H1 (cell line): ENCODE data around the gene MAN1C1. TPM values are rescaled to one million over a fixed set of nuclear protein-coding genes. Genes with fewer than 3 reads are reported as not detected.

Experiments used
- CTCF ChIA-PET: fragments of 300-600 bp; sonication (Branson Sonifier 250); formaldehyde crosslinking; loops from one replicate; lab custom pipeline; 2021; ENCODE audit not compliant: partially characterized antibody; lab: Charles Lee
- POLR2A ChIA-PET: fragments of 300-600 bp; sonication (Branson Sonifier 250); formaldehyde crosslinking; loops from one replicate; lab custom pipeline; 2021; ENCODE audit warnings: inconsistent platforms; ENCODE audit not compliant: partially characterized antibody; lab: Charles Lee
- DNase-seq, 2 experiments: peaks; one replicate each; pipeline versions ENCODE4 v3.0.0 to v3.0.0-alpha.2; 2010 to 2022; ENCODE audit warnings: low spot score in 2 of 2, low read depth in 1 of 2, mixed read lengths in 1 of 2
- FAIRE-seq: peaks from 2 replicates; lab custom pipeline; 2011; peaks lifted over from hg19 to GRCh38; lab: Jason Lieb, UNC
- H2AFZ ChIP-seq: 2 replicates; pipeline ENCODE4 v1.8.1; 2012; ENCODE audit warnings: low read length, inconsistent platforms
- H2AK5ac ChIP-seq: 2 replicates; pipeline ENCODE4 v1.6.1; 2013; ENCODE audit warnings: low read depth, low read length
- H2BK120ac ChIP-seq: replicated peaks from 2 replicates; pipeline ENCODE3; 2013; ENCODE audit warnings: low read depth, low read length, inconsistent platforms
- H2BK12ac ChIP-seq: 2 replicates; pipeline ENCODE4 v1.6.1; 2013; ENCODE audit warnings: low read depth, low read length
- H2BK15ac ChIP-seq: 2 replicates; pipeline ENCODE4 v1.6.1; 2013; ENCODE audit warnings: low read length
- H2BK20ac ChIP-seq: 2 replicates; pipeline ENCODE4 v1.6.1; 2013; ENCODE audit warnings: low read length
- H2BK5ac ChIP-seq: 2 replicates; pipeline ENCODE4 v1.6.1; 2013; ENCODE audit warnings: low read depth, low read length
- H3K14ac ChIP-seq: 2 replicates; pipeline ENCODE4 v1.6.1; 2013; ENCODE audit warnings: inconsistent platforms; ENCODE audit not compliant: insufficient read length
- H3K18ac ChIP-seq: 2 replicates; pipeline ENCODE4 v1.6.1; 2013; ENCODE audit warnings: low read length; ENCODE audit errors: extremely low read depth
- H3K23ac ChIP-seq: 2 replicates; pipeline ENCODE4 v1.6.1; 2013; ENCODE audit warnings: inconsistent platforms; ENCODE audit not compliant: insufficient read length
- H3K23me2 ChIP-seq: 2 replicates; pipeline ENCODE4 v1.6.1; 2013; ENCODE audit warnings: low read depth, low read length
- H3K27ac ChIP-seq: 2 replicates; pipeline ENCODE4 v1.6.1; 2011; ENCODE audit warnings: low read depth, low read length, inconsistent platforms
- H3K27me3 ChIP-seq, 4 experiments: replicated peaks in 1 of 4; 1 replicate in 1 of 4; 2 replicates in 3 of 4; pipeline versions ENCODE4 v1.6.1 to v1.8.1; 2011 to 2013; ENCODE audit warnings: low read length in 3 of 4, mild to moderate bottlenecking in 3 of 4, inconsistent platforms in 2 of 4, mixed read lengths in 2 of 4, moderate library complexity in 1 of 4; ENCODE audit not compliant: control insufficient read depth in 3 of 4, insufficient read depth in 3 of 4; ENCODE audit errors: extremely low read depth in 1 of 4
- H3K36me3 ChIP-seq, 4 experiments: 2 replicates each; pipeline versions ENCODE4 v1.6.1 to v1.8.1; 2011 to 2013; ENCODE audit warnings: mild to moderate bottlenecking in 4 of 4, low read length in 3 of 4, moderate library complexity in 2 of 4, control low read depth in 1 of 4, inconsistent platforms in 1 of 4; ENCODE audit not compliant: insufficient read depth in 4 of 4, control insufficient read depth in 2 of 4
- H3K4ac ChIP-seq: replicated peaks from 2 replicates; pipeline ENCODE3; 2013; ENCODE audit warnings: low read length, low read depth, mixed read lengths, inconsistent platforms; ENCODE audit not compliant: insufficient read length
- H3K4me1 ChIP-seq, 4 experiments: replicated peaks in 1 of 4; 1 replicate in 1 of 4; 2 replicates in 3 of 4; pipeline versions ENCODE4 v1.6.1 to v1.8.1; 2011 to 2013; ENCODE audit warnings: low read length in 3 of 4, inconsistent platforms in 2 of 4, mixed read lengths in 1 of 4; ENCODE audit not compliant: insufficient read depth in 4 of 4, control insufficient read depth in 3 of 4
- H3K4me2 ChIP-seq, 2 experiments: 2 replicates each; pipeline versions ENCODE4 v1.6.1 to v1.8.1; 2011 to 2013; ENCODE audit warnings: low read depth in 2 of 2, low read length in 2 of 2, control low read depth in 1 of 2, inconsistent platforms in 1 of 2, mild to moderate bottlenecking in 1 of 2; ENCODE audit not compliant: insufficient read depth in 1 of 2
- H3K4me3 ChIP-seq, 4 experiments: fragments of 200-600, 300-600 bp in 1 of 4; sonication (generic), shearing (Covaris generic), sonication (Bioruptor Twin) in 1 of 4; 2 replicates each; pipeline versions ENCODE4 v1.5.1 to v1.8.1; 2011 to 2016; ENCODE audit warnings: low read length in 4 of 4, low read depth in 3 of 4, control low read depth in 2 of 4, inconsistent platforms in 2 of 4, mild to moderate bottlenecking in 2 of 4, mixed read lengths in 1 of 4, moderate library complexity in 1 of 4; ENCODE audit not compliant: insufficient read depth in 2 of 4; ENCODE audit errors: extremely low read depth in 1 of 4
- H3K56ac ChIP-seq: replicated peaks from 2 replicates; pipeline ENCODE3; 2013; ENCODE audit warnings: low read depth, mild to moderate bottlenecking, mixed read lengths, low read length, inconsistent platforms; ENCODE audit not compliant: insufficient read length
- H3K79me1 ChIP-seq: 2 replicates; pipeline ENCODE4 v1.6.1; 2013; ENCODE audit warnings: low read depth, low read length, control low read depth
- H3K79me2 ChIP-seq, 2 experiments: 2 replicates each; pipeline versions ENCODE4 v1.6.1 to v1.8.1; 2012 to 2013; ENCODE audit warnings: low read length in 2 of 2, mild to moderate bottlenecking in 2 of 2, inconsistent platforms in 1 of 2; ENCODE audit not compliant: insufficient read depth in 2 of 2, control insufficient read depth in 1 of 2
- H3K9ac ChIP-seq, 4 experiments: replicated peaks in 1 of 4; 1 replicate in 1 of 4; 2 replicates in 3 of 4; pipeline versions ENCODE4 v1.6.1 to v1.8.1; 2011 to 2013; ENCODE audit warnings: low read depth in 3 of 4, low read length in 3 of 4, control low read depth in 2 of 4, mild to moderate bottlenecking in 2 of 4, moderate library complexity in 2 of 4, inconsistent platforms in 1 of 4; ENCODE audit errors: extremely low read depth in 1 of 4
- H3K9me3 ChIP-seq, 2 experiments: 2 replicates each; pipeline versions ENCODE4 v1.6.1 to v1.8.1; 2012 to 2013; ENCODE audit warnings: mild to moderate bottlenecking in 2 of 2, moderate library complexity in 2 of 2, control low read depth in 1 of 2, inconsistent platforms in 1 of 2, low read depth in 1 of 2, low read length in 1 of 2, mixed read lengths in 1 of 2; ENCODE audit not compliant: insufficient read depth in 2 of 2
- H4K20me1 ChIP-seq, 2 experiments: replicated peaks in 1 of 2; 2 replicates each; pipeline versions ENCODE3 to v1.8.1; 2011 to 2013; ENCODE audit warnings: inconsistent platforms in 2 of 2, low read length in 2 of 2, mild to moderate bottlenecking in 1 of 2; ENCODE audit not compliant: insufficient read depth in 2 of 2, control insufficient read depth in 1 of 2
- H4K5ac ChIP-seq: 2 replicates; pipeline ENCODE4 v1.6.1; 2013; ENCODE audit warnings: low read length, low read depth, mixed read lengths, inconsistent platforms; ENCODE audit not compliant: insufficient read length
- H4K8ac ChIP-seq: 2 replicates; pipeline ENCODE4 v1.8.0; 2013; ENCODE audit warnings: mild to moderate bottlenecking, moderate library complexity, low read length, inconsistent platforms; ENCODE audit not compliant: insufficient read depth; ENCODE audit errors: extremely low read depth
- H4K91ac ChIP-seq: replicated peaks from 2 replicates; pipeline ENCODE3; 2013; ENCODE audit warnings: low read length, mixed read lengths, inconsistent platforms; ENCODE audit not compliant: insufficient read length
- BRCA1 ChIP-seq: IDR thresholded peaks from 2 replicates; pipeline ENCODE4 v1.6.1; 2012; ENCODE audit warnings: low read depth, low read length, improper control_type of control experiment
- CBX8 ChIP-seq: fragments of 300-800, 300-1000 bp; sonication (generic); IDR thresholded peaks from 2 replicates; pipeline ENCODE4 v1.7.1; 2016; ENCODE audit warnings: low read depth, low read length, borderline replicate concordance
- EGR1 ChIP-seq: IDR thresholded peaks from 2 replicates; pipeline ENCODE4 v1.6.1; 2011; ENCODE audit warnings: low read depth, low read length, borderline replicate concordance
- EP300 ChIP-seq, 2 experiments: IDR thresholded peaks; 1 replicate in 1 of 2; 2 replicates in 1 of 2; pipeline ENCODE4 v1.6.1; 2011 to 2012; ENCODE audit warnings: low read depth in 2 of 2, low read length in 2 of 2, mild to moderate bottlenecking in 2 of 2, borderline replicate concordance in 1 of 2, inconsistent platforms in 1 of 2, moderate library complexity in 1 of 2
- KDM5A ChIP-seq: fragments of 200-600 bp; IDR thresholded peaks from 2 replicates; pipeline ENCODE4 v1.7.1; 2012; ENCODE audit warnings: mild to moderate bottlenecking, low read length, inconsistent platforms, mixed read lengths
- PHF8 ChIP-seq: fragments of 200-600 bp; sonication (generic); conservative IDR thresholded peaks from 2 replicates; pipeline ENCODE4 v1.7.1; 2012; ENCODE audit warnings: low read depth, mild to moderate bottlenecking, inconsistent platforms, low read length, moderate library complexity
- SIRT6 ChIP-seq: IDR thresholded peaks from one replicate; pipeline ENCODE4 v1.7.1; 2012; ENCODE audit warnings: low read length, inconsistent platforms
- SRF ChIP-seq: IDR thresholded peaks from 2 replicates; pipeline ENCODE4 v1.6.1; 2011; ENCODE audit warnings: mild to moderate bottlenecking, low read depth, low read length, moderate library complexity
- TBP ChIP-seq: IDR thresholded peaks from 2 replicates; pipeline ENCODE4 v1.6.1; 2011; ENCODE audit warnings: low read depth, low read length, improper control_type of control experiment
- TCF12 ChIP-seq: IDR thresholded peaks from 2 replicates; pipeline ENCODE4 v1.6.1; 2011; ENCODE audit warnings: low read depth, mild to moderate bottlenecking, low read length
- USF2 ChIP-seq: IDR thresholded peaks from 2 replicates; pipeline ENCODE4 v1.6.1; 2011; ENCODE audit warnings: low read length, improper control_type of control experiment
- WGBS, 2 experiments: shearing (Covaris generic) in 1 of 2; methylation state at CpG; one replicate each; pipeline versions ENCODE4 v1.1.6 to v1.1.7; 2013 to 2015; ENCODE audit warnings: low lambda C conversion rate in 2 of 2, mixed read lengths in 2 of 2, inconsistent platforms in 1 of 2, low coverage in 1 of 2, missing lambda C conversion rate in 1 of 2; ENCODE audit not compliant: insufficient replicate concordance in 2 of 2, insufficient coverage in 1 of 2, insufficient read length in 1 of 2; ENCODE audit errors: extremely low coverage in 1 of 2, missing lambda C conversion rate in 1 of 2; 5-methylcytosine and 5-hydroxymethylcytosine counted together
- polyA plus RNA-seq, 7 experiments: library from polyadenylated mRNA; depleted of rRNA in 3 of 7; stranded (reverse) in 5 of 7; unstranded in 2 of 7; fragments of >200 nt in 5 of 7; fragments of 200-250 nt in 2 of 7; gene quantifications; 1 replicate in 5 of 7; 2 replicates in 1 of 7; 4 replicates in 1 of 7; pipeline versions ENCODE4 v1.2.1 to v1.2.3, GENCODE V29; 2011 to 2013; ENCODE audit warnings: missing spikeins in 2 of 7, mixed read lengths in 2 of 7
- total RNA-seq: library from RNA; stranded (reverse); fragmentation: NEBNext Ultra II Directional; extraction: Animal tissue kit (Norgen Biotek cat#: 25700); gene quantifications from 2 replicates; pipeline ENCODE4 v1.2.1, GENCODE V29; 2021

The MAN1C1 gene
- total and polyA plus RNA-seq, 2 of the 8 experiments (the other 6 are each of a cell fraction or from before 2014, with no cell fraction given) = 7.8 to 15.2 TPM

GRCh38 chr1:25798666-25799351, 182.2 kb downstream of the MAN1C1 start:
- H3K9me3 ChIP-seq = no peaks in the 10 kb centered on the region
- no peak overlapping the region for H3K23ac ChIP-seq
- no peaks in the 10 kb centered on the region for H3K79me2 ChIP-seq
- H3K23me2 ChIP-seq = peaks cover 9% of the 10 kb centered on the region; the same call in 1 of the 2 replicates
- no peak overlapping the region for H2BK20ac ChIP-seq
- 0 out of 8 replicates have a peak, but pooled peaks cover 0 to 4% (median 0%) of the 10 kb centered on the region in 4 experiments for H3K36me3 ChIP-seq
- no peak overlapping the region for H3K4me3 ChIP-seq
- peaks cover 0 to 2% (median under 1%) of the 10 kb centered on the region in 4 experiments; a peak in 3 of 7 replicates for H3K27me3 ChIP-seq
- H3K14ac ChIP-seq = no peak overlapping the region
- no peak for FAIRE-seq
- H3K4me2 ChIP-seq = no peak overlapping the region
- H3K18ac ChIP-seq = no peak overlapping the region; the same call in 1 of the 2 replicates
- H2BK5ac ChIP-seq = no peak overlapping the region
- H2BK15ac ChIP-seq = peak overlapping the region; percentile 92; the same call in 1 of the 2 replicates
- WGBS, 2 experiments = 89% methylated on average over 8 of the region's 8 CpGs; no CpG with 5 or more reads in 1 of the 2 experiments
- H2BK12ac ChIP-seq = 0 out of 2 replicates have a peak overlapping the region, but pooled peaks have one; percentile 27
- H3K4me1 ChIP-seq = peaks cover 4 to 14% (median 11%) of the 10 kb centered on the region in 4 experiments; a peak in 6 of 7 replicates
- POLR2A ChIA-PET = interaction anchor here (1.1 to 2.0 kb wide), 7 partner anchors 11 to 226 kb away, joined by 3 to 6 read pairs (median 5); no protein-coding TSS in a partner anchor
- no peak overlapping the region for H4K8ac ChIP-seq
- CTCF ChIA-PET = interaction anchor here (0.7 to 8.3 kb wide), 39 partner anchors 12 to 334 kb away, joined by 3 to 83 read pairs (median 5); no protein-coding TSS in a partner anchor
- no peaks in the 10 kb centered on the region for H3K79me1 ChIP-seq
- H2AFZ ChIP-seq = no peak overlapping the region
- H4K5ac ChIP-seq = no peak overlapping the region
- peaks cover 0 to 4% of the 10 kb centered on the region in 2 experiments for H4K20me1 ChIP-seq
- H3K27ac ChIP-seq = no peak overlapping the region
- H3K9ac ChIP-seq = no peak overlapping the region
- no peak overlapping the region for H3K4ac ChIP-seq
- H3K56ac ChIP-seq = no peak overlapping the region
- peak overlapping the region; percentile 13 for H4K91ac ChIP-seq
- no peak overlapping the region for H2AK5ac ChIP-seq
- H2BK120ac ChIP-seq = no peak overlapping the region
- DNase-seq = no peak
- TF ChIP-seq TCF12 = no peak
- TF ChIP-seq SIRT6 = no peak
- TF ChIP-seq USF2 = no peak
- TF ChIP-seq PHF8 = no peak
- no peak for TF ChIP-seq CBX8
- no peak for TF ChIP-seq BRCA1
- TF ChIP-seq KDM5A = no peak
- no peak for TF ChIP-seq EP300 (IDR thresholded peaks at IDR 0.05; ENCODE audit: borderline replicate concordance in 1 of 2, low read depth in 2 of 2, low read length in 2 of 2)
- no peak for TF ChIP-seq EGR1
- TF ChIP-seq SRF = no peak
- no peak for TF ChIP-seq TBP
